WTC11 (cell line): ENCODE measurements around the gene SLC2A4RG. TPM values are rescaled to one million over a fixed set of nuclear protein-coding genes. Genes with fewer than 3 reads are reported as not detected.

Experiments
- ATAC-seq: fragments of 200-7000 bp; cut with Tn5 transposase; 2 replicates; pipeline ENCODE4 v1.10.0; 2021; ENCODE audit warnings: mild to moderate bottlenecking, moderate library complexity
- CTCF ChIA-PET: fragments of 300-600 bp; sonication (Branson Sonifier 250); formaldehyde crosslinking; loops from one replicate; lab custom pipeline; 2021; ENCODE audit warnings: antibody characterized with exemption; lab: Charles Lee
- POLR2A ChIA-PET: fragments of 350-600 bp; sonication (Branson Sonifier 250); formaldehyde crosslinking; loops from one replicate; lab custom pipeline; 2021; ENCODE audit warnings: antibody characterized with exemption; lab: Charles Lee
- DNase-seq: peaks from one replicate; pipeline ENCODE4 v3.0.0; 2021; ENCODE audit warnings: low spot score
- H3K27ac Mint-ChIP-seq: 2 replicates; pipeline ENCODE4 v1.8.0; 2021; ENCODE audit warnings: mixed read lengths
- H3K27me3 Mint-ChIP-seq: 2 replicates; pipeline ENCODE4 v1.8.0; 2021; ENCODE audit warnings: low read depth, mild to moderate bottlenecking, moderate library complexity, mixed read lengths
- H3K36me3 Mint-ChIP-seq: 2 replicates; pipeline ENCODE4 v1.8.0; 2021; ENCODE audit warnings: mixed read lengths
- H3K4me1 Mint-ChIP-seq: 2 replicates; pipeline ENCODE4 v1.8.0; 2022; ENCODE audit warnings: mixed read lengths
- H3K4me3 Mint-ChIP-seq: 2 replicates; pipeline ENCODE4 v1.8.0; 2021; ENCODE audit warnings: mild to moderate bottlenecking, moderate library complexity, mixed read lengths
- H3K9me3 Mint-ChIP-seq: 2 replicates; pipeline ENCODE4 v1.8.0; 2021; ENCODE audit warnings: mixed read lengths
- ETV6 ChIP-seq: sonication (generic); formaldehyde crosslinking; IDR thresholded peaks from 2 replicates; pipeline ENCODE4 v1.8.1; 2022; ENCODE audit warnings: mild to moderate bottlenecking, missing genetic modification reagents
- FOXK1 ChIP-seq: sonication (generic); formaldehyde crosslinking; IDR thresholded peaks from 2 replicates; pipeline ENCODE4 v1.8.0; 2022; ENCODE audit warnings: mild to moderate bottlenecking, moderate library complexity, missing genetic modification reagents
- FOXP1 ChIP-seq: sonication (generic); formaldehyde crosslinking; IDR thresholded peaks from 2 replicates; pipeline ENCODE4 v1.8.0; 2022; ENCODE audit warnings: missing genetic modification reagents, mild to moderate bottlenecking, moderate library complexity, borderline replicate concordance
- HMGA2 ChIP-seq: fragments of 250-450 bp; sonication (Bioruptor Pico); IDR thresholded peaks from 2 replicates; pipeline ENCODE4 v1.4.0; 2021; ENCODE audit warnings: mild to moderate bottlenecking, moderate library complexity
- JAZF1 ChIP-seq: fragments of 250-450 bp; sonication (Bioruptor Pico); IDR thresholded peaks from 2 replicates; pipeline ENCODE4 v1.9.0; 2021; ENCODE audit warnings: moderate library complexity, mild to moderate bottlenecking, inconsistent platforms
- MYBL2 ChIP-seq: sonication (generic); formaldehyde crosslinking; IDR thresholded peaks from 2 replicates; pipeline ENCODE4 v1.8.1; 2023; ENCODE audit warnings: mild to moderate bottlenecking, moderate library complexity, missing genetic modification reagents
- RELA ChIP-seq: sonication (generic); formaldehyde crosslinking; IDR thresholded peaks from 2 replicates; pipeline ENCODE4 v1.8.1; 2022; ENCODE audit warnings: missing genetic modification reagents, mild to moderate bottlenecking, borderline replicate concordance
- RORB ChIP-seq: fragments of 250-450 bp; sonication (Bioruptor Pico); IDR thresholded peaks from 2 replicates; pipeline ENCODE4 v1.9.0; 2021; ENCODE audit warnings: mild to moderate bottlenecking
- TEAD4 ChIP-seq: sonication (generic); formaldehyde crosslinking; IDR thresholded peaks from 2 replicates; pipeline ENCODE4 v1.8.0; 2022; ENCODE audit warnings: mild to moderate bottlenecking, missing genetic modification reagents
- TP53 ChIP-seq: sonication (generic); formaldehyde crosslinking; IDR thresholded peaks from 2 replicates; pipeline ENCODE4 v1.8.1; 2023; ENCODE audit warnings: mild to moderate bottlenecking, missing genetic modification reagents
- ZNF121 ChIP-seq: sonication (generic); formaldehyde crosslinking; IDR thresholded peaks from 2 replicates; pipeline ENCODE4 v1.8.0; 2023; ENCODE audit warnings: missing genetic modification reagents
- ZNF138 ChIP-seq: sonication (generic); formaldehyde crosslinking; conservative IDR thresholded peaks from 2 replicates; pipeline ENCODE4 v1.8.1; 2022; ENCODE audit warnings: mild to moderate bottlenecking, moderate library complexity, missing genetic modification reagents
- ZNF232 ChIP-seq: sonication (generic); formaldehyde crosslinking; IDR thresholded peaks from 2 replicates; pipeline ENCODE4 v1.8.0; 2022; ENCODE audit warnings: mild to moderate bottlenecking, missing genetic modification reagents
- ZNF317 ChIP-seq: sonication (generic); formaldehyde crosslinking; IDR thresholded peaks from 2 replicates; pipeline ENCODE4 v1.8.1; 2023; ENCODE audit warnings: low read depth, mild to moderate bottlenecking, moderate library complexity, missing genetic modification reagents, borderline replicate concordance
- ZNF396 ChIP-seq: fragments of 250-450 bp; sonication (Bioruptor Pico); IDR thresholded peaks from 2 replicates; pipeline ENCODE4 v1.8.0; 2021; ENCODE audit warnings: mild to moderate bottlenecking, moderate library complexity, borderline replicate concordance
- total RNA-seq: library from RNA; stranded (reverse); gene quantifications from 3 replicates; pipeline ENCODE4 v1.2.3, GENCODE V29; 2021
- TF ChIP-seq, protein P1 (sequence below): sonication (generic); formaldehyde crosslinking; IDR thresholded peaks from 2 replicates; pipeline ENCODE4 v1.8.0; 2023; ENCODE audit warnings: missing genetic modification reagents
- TF ChIP-seq, protein P2 (sequence below): fragments of 250-450 bp; sonication (Bioruptor Pico); conservative IDR thresholded peaks from 2 replicates; pipeline ENCODE4 v1.9.0; 2021; ENCODE audit warnings: mild to moderate bottlenecking
- TF ChIP-seq, protein P3 (sequence below): sonication (generic); formaldehyde crosslinking; IDR thresholded peaks from 2 replicates; pipeline ENCODE4 v1.8.1; 2022; ENCODE audit warnings: missing genetic modification reagents, borderline replicate concordance
- TF ChIP-seq, protein P4 (sequence below): sonication (generic); formaldehyde crosslinking; IDR thresholded peaks from 2 replicates; pipeline ENCODE4 v1.8.0; 2022; ENCODE audit warnings: mild to moderate bottlenecking, missing genetic modification reagents
- TF ChIP-seq, protein P5 (sequence below): fragments of 250-450 bp; sonication (Bioruptor Pico); IDR thresholded peaks from 2 replicates; pipeline ENCODE4 v1.9.0; 2021; ENCODE audit warnings: mild to moderate bottlenecking
- TF ChIP-seq, protein P6 (sequence below): sonication (generic); formaldehyde crosslinking; IDR thresholded peaks from 2 replicates; pipeline ENCODE4 v1.8.1; 2023; ENCODE audit warnings: mild to moderate bottlenecking, missing genetic modification reagents, moderate library complexity
- TF ChIP-seq, protein P7 (sequence below): sonication (generic); formaldehyde crosslinking; IDR thresholded peaks from 2 replicates; pipeline ENCODE4 v1.8.1; 2022; ENCODE audit warnings: mild to moderate bottlenecking, missing genetic modification reagents, moderate library complexity, borderline replicate concordance

SLC2A4RG gene
- total RNA-seq, 1 experiment from 2014 or later, result 43.3 TPM

DNA sequence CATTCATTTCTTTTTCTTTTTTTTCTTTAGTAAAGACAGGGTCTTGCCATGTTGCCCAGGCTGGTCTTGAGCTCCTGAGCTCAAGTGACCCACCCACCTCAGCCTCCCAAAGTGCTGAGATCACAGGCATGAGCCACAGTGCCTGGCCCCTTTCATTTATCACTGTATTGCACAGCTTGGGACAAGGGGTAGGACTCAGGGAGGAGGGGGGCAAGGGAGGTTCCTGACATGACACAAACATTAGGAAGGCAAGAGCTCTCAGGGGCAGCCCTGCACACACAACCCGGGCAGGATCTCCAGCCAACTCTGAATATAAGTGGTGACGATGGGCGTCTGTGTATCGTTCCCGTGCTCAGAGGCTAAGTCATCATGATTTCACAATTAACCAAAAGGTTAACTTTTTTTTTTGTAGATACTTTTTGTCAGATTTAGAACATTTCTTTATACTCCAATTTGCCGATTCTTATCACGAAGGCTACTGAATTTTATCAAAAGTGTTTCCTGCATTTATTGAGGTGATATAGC, 19.9 kb downstream of the SLC2A4RG start (continued):
- TF ChIP-seq, protein P1, sequence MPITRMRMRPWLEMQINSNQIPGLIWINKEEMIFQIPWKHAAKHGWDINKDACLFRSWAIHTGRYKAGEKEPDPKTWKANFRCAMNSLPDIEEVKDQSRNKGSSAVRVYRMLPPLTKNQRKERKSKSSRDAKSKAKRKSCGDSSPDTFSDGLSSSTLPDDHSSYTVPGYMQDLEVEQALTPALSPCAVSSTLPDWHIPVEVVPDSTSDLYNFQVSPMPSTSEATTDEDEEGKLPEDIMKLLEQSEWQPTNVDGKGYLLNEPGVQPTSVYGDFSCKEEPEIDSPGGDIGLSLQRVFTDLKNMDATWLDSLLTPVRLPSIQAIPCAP (CRISPR knock-in tag), result no peak
- TF ChIP-seq, protein P2, sequence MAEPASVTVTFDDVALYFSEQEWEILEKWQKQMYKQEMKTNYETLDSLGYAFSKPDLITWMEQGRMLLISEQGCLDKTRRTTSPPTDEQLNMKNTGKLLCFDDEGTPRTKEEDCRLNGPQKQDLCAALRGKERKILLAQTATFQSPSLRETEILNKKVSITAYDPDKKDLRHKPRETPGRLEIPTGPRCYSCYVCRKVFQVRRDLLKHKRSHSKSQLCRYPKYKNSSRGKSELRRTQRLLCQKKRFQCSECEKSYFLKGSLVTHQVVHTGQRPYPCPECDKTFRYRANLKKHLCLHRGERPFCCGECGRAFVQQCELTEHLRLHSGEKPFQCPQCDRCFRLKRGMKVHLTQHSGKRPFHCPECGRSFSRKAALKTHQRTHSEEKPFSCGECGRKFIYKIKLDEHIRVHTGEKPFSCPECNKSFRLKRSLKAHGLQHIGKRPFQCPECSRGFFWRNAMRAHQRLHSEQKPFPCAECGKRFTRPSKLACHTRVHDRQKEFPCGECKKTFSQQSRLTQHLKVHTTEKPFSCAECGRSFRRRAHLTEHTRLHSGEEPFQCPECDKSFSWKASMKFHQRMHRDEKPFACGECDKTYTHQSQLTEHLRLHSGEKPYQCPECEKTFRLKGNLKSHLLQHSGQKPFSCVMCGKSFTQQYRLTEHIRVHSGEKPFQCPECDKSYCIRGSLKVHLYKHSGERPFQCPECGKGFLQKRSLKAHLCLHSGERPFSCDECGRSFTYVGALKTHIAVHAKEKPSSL, result no peak
- TF ChIP-seq HMGA2 (CRISPR knock-in tag), result no peak
- TF ChIP-seq, protein P3, sequence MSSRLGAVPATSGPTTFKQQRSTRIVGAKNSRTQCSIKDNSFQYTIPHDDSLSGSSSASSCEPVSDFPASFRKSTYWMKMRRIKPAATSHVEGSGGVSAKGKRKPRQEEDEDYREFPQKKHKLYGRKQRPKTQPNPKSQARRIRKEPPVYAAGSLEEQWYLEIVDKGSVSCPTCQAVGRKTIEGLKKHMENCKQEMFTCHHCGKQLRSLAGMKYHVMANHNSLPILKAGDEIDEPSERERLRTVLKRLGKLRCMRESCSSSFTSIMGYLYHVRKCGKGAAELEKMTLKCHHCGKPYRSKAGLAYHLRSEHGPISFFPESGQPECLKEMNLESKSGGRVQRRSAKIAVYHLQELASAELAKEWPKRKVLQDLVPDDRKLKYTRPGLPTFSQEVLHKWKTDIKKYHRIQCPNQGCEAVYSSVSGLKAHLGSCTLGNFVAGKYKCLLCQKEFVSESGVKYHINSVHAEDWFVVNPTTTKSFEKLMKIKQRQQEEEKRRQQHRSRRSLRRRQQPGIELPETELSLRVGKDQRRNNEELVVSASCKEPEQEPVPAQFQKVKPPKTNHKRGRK (CRISPR knock-in tag), result no peak
- TF ChIP-seq TEAD4, result no peak
- no peak for TF ChIP-seq MYBL2 (CRISPR knock-in tag)
- TF ChIP-seq, protein P4, sequence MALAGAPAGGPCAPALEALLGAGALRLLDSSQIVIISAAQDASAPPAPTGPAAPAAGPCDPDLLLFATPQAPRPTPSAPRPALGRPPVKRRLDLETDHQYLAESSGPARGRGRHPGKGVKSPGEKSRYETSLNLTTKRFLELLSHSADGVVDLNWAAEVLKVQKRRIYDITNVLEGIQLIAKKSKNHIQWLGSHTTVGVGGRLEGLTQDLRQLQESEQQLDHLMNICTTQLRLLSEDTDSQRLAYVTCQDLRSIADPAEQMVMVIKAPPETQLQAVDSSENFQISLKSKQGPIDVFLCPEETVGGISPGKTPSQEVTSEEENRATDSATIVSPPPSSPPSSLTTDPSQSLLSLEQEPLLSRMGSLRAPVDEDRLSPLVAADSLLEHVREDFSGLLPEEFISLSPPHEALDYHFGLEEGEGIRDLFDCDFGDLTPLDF (CRISPR knock-in tag), result no peak

DNA sequence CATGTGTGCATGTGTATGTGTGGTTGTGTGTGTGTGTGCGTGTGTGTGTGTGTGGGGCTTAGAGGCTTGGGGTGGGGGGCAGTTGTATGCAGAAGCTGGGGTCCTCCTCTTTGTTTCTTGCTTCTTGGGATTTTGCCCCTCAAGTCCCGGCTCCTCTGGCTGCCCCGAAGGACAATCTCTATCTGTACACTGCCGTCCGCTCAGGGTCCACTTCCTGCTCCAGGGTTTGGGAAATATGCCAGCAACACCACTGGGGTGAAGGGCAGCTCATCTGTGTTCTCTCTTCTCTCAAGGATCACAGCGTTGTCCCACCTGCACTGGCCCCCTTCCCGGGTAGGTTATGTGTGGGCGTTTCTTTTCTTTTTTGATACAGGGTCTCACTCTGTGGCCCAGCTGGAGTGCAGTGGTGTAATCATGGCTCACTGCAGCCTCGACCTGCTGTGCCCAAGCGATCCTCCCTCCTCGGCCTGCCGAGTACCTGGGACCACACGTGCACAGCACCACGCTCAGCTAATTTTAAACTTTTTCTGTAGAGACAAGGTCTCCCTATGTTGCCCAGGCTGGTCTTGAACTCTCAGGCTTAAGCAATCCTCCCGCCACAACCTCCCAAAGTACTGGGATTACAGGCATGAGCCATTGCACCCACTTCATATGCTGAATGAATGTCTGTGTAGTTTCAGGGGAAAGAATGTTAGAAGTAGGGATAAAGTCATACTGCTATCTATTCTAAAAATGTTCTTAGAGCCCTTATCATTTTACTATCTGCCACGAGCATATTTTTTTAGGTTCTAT, 25.7 kb downstream of the SLC2A4RG start:
- ChIA-PET POLR2A (interaction anchor here (0.7 kb wide), 1 partner anchor 56 kb away, joined by 3 read pairs; no protein-coding TSS in a partner anchor), CTCF (interaction anchor here (5.2 kb wide), 1 partner anchor 10 kb away, joined by 24 read pairs; no protein-coding TSS in a partner anchor)
- Mint-ChIP-seq H3K27me3 (no peaks in the 10 kb centered on the region), H3K9me3 (no peaks in the 10 kb centered on the region), H3K4me1 (no peaks in the 10 kb centered on the region), H3K36me3 (0 out of 2 replicates have a peak, but pooled peaks cover 2% of the 10 kb centered on the region), H3K27ac (no peak overlapping the region; the same call in 1 of the 2 replicates), H3K4me3 (no peak overlapping the region)
- DNase-seq, result no peak
- ATAC-seq, result no peak
- TF ChIP-seq RORB (CRISPR knock-in tag) (no peak), FOXP1 (CRISPR knock-in tag) (no peak), TP53 (CRISPR knock-in tag) (no peak), ZNF138 (no peak), ZNF317 (CRISPR knock-in tag) (no peak), ZNF396 (CRISPR knock-in tag) (no peak), FOXK1 (CRISPR knock-in tag) (no peak), JAZF1 (CRISPR knock-in tag) (no peak), ZNF121 (CRISPR knock-in tag) (no peak), ETV6 (CRISPR knock-in tag) (no peak), RELA (CRISPR knock-in tag) (no peak), ZNF232 (CRISPR knock-in tag) (no peak)
- TF ChIP-seq, protein P5, sequence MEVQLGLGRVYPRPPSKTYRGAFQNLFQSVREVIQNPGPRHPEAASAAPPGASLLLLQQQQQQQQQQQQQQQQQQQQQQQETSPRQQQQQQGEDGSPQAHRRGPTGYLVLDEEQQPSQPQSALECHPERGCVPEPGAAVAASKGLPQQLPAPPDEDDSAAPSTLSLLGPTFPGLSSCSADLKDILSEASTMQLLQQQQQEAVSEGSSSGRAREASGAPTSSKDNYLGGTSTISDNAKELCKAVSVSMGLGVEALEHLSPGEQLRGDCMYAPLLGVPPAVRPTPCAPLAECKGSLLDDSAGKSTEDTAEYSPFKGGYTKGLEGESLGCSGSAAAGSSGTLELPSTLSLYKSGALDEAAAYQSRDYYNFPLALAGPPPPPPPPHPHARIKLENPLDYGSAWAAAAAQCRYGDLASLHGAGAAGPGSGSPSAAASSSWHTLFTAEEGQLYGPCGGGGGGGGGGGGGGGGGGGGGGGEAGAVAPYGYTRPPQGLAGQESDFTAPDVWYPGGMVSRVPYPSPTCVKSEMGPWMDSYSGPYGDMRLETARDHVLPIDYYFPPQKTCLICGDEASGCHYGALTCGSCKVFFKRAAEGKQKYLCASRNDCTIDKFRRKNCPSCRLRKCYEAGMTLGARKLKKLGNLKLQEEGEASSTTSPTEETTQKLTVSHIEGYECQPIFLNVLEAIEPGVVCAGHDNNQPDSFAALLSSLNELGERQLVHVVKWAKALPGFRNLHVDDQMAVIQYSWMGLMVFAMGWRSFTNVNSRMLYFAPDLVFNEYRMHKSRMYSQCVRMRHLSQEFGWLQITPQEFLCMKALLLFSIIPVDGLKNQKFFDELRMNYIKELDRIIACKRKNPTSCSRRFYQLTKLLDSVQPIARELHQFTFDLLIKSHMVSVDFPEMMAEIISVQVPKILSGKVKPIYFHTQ, result no peak
- TF ChIP-seq, protein P2, result no peak
- TF ChIP-seq, protein P6, sequence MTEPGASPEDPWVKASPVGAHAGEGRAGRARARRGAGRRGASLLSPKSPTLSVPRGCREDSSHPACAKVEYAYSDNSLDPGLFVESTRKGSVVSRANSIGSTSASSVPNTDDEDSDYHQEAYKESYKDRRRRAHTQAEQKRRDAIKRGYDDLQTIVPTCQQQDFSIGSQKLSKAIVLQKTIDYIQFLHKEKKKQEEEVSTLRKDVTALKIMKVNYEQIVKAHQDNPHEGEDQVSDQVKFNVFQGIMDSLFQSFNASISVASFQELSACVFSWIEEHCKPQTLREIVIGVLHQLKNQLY, result no peak
- TF ChIP-seq, protein P7, sequence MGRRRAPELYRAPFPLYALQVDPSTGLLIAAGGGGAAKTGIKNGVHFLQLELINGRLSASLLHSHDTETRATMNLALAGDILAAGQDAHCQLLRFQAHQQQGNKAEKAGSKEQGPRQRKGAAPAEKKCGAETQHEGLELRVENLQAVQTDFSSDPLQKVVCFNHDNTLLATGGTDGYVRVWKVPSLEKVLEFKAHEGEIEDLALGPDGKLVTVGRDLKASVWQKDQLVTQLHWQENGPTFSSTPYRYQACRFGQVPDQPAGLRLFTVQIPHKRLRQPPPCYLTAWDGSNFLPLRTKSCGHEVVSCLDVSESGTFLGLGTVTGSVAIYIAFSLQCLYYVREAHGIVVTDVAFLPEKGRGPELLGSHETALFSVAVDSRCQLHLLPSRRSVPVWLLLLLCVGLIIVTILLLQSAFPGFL (CRISPR knock-in tag), result no peak
